HepG2 (cell line): Measurements from ENCODE around the gene VAC14. TPM values are rescaled to one million over a fixed set of nuclear protein-coding genes. Genes with fewer than 3 reads are reported as not detected.

ENCODE experiments used
- ADNP ChIP-seq: sonication (generic); formaldehyde crosslinking; IDR thresholded peaks from 2 replicates; pipeline ENCODE4 v1.4.0; 2020; ENCODE audit warnings: missing genetic modification reagents
- AGO1 ChIP-seq: fragments of 200-400 bp; formaldehyde crosslinking; IDR thresholded peaks from 2 replicates; pipeline ENCODE4 v1.6.1; 2017; ENCODE audit warnings: mild to moderate bottlenecking, low read depth, low read length, moderate library complexity; ENCODE audit not compliant: poor library complexity, severe bottlenecking
- ATRX ChIP-seq: sonication (generic); formaldehyde crosslinking; IDR thresholded peaks from 2 replicates; pipeline ENCODE4 v1.4.0; 2020; ENCODE audit warnings: missing genetic modification reagents, borderline replicate concordance
- CBFB ChIP-seq: sonication (generic); formaldehyde crosslinking; IDR thresholded peaks from 2 replicates; pipeline ENCODE4 v1.4.0; 2020; ENCODE audit warnings: missing genetic modification reagents
- CEBPZ ChIP-seq: IDR thresholded peaks from 2 replicates; pipeline ENCODE4 v1.6.1; 2012; ENCODE audit warnings: low read length, improper control_type of control experiment
- CREM ChIP-seq, 2 experiments: sonication (generic) in 1 of 2; formaldehyde crosslinking in 1 of 2; IDR thresholded peaks; 2 replicates each; pipeline versions ENCODE4 v1.4.0 to v1.6.1; 2016 to 2020; ENCODE audit warnings: antibody characterized with exemption in 1 of 2, mild to moderate bottlenecking in 1 of 2, missing genetic modification reagents in 1 of 2
- ESRRA ChIP-seq: sonication (generic); formaldehyde crosslinking; IDR thresholded peaks from 2 replicates; pipeline ENCODE4 v1.5.1; 2020; ENCODE audit warnings: mild to moderate bottlenecking, low read depth, missing genetic modification reagents
- IKZF4 ChIP-seq: sonication (generic); formaldehyde crosslinking; IDR thresholded peaks from 2 replicates; pipeline ENCODE4 v1.5.1; 2020; ENCODE audit warnings: borderline replicate concordance, mild to moderate bottlenecking, low read depth, missing genetic modification reagents; ENCODE audit errors: not compliant biosample characterization
- MLLT10 ChIP-seq: sonication (generic); formaldehyde crosslinking; IDR thresholded peaks from 2 replicates; pipeline ENCODE4 v1.4.0; 2020; ENCODE audit warnings: missing genetic modification reagents
- PHF5A ChIP-seq: IDR thresholded peaks from one replicate; pipeline ENCODE4 v1.6.1; 2018; ENCODE audit warnings: low read depth, missing genetic modification reagents; ENCODE audit not compliant: unreplicated experiment
- POLR2AphosphoS5 ChIP-seq: IDR thresholded peaks from 2 replicates; pipeline ENCODE4 v1.6.1; 2012; ENCODE audit warnings: low read depth, low read length
- RFXANK ChIP-seq: IDR thresholded peaks from 2 replicates; pipeline ENCODE4 v1.6.1; 2016
- SAFB2 ChIP-seq: sonication (generic); formaldehyde crosslinking; IDR thresholded peaks from 2 replicates; pipeline ENCODE4 v1.5.1; 2020; ENCODE audit warnings: missing genetic modification reagents, low read depth, mild to moderate bottlenecking, borderline replicate concordance
- SUZ12 ChIP-seq: fragments of 150-350 bp; IDR thresholded peaks from 2 replicates; pipeline ENCODE4 v1.6.1; 2014; ENCODE audit warnings: low read depth, low read length
- TOPORS ChIP-seq: sonication (generic); formaldehyde crosslinking; IDR thresholded peaks from 2 replicates; pipeline ENCODE4 v1.8.0; 2023; ENCODE audit warnings: mild to moderate bottlenecking, missing genetic modification reagents
- ZFP41 ChIP-seq: sonication (generic); formaldehyde crosslinking; IDR thresholded peaks from 2 replicates; pipeline ENCODE4 v1.4.0; 2020; ENCODE audit warnings: mild to moderate bottlenecking, missing genetic modification reagents, borderline replicate concordance
- ZNF138 ChIP-seq: sonication (generic); formaldehyde crosslinking; IDR thresholded peaks from 2 replicates; pipeline ENCODE4 v1.5.0; 2020; ENCODE audit warnings: mild to moderate bottlenecking, low read depth, missing genetic modification reagents
- ZNF232 ChIP-seq: sonication (generic); formaldehyde crosslinking; IDR thresholded peaks from 2 replicates; pipeline ENCODE4 v1.4.0; 2020; ENCODE audit warnings: missing genetic modification reagents, borderline replicate concordance
- ZNF512 ChIP-seq: sonication (generic); formaldehyde crosslinking; IDR thresholded peaks from 2 replicates; pipeline ENCODE4 v1.4.0; 2020; ENCODE audit warnings: mild to moderate bottlenecking, missing genetic modification reagents
- ZNF589 ChIP-seq: sonication (generic); formaldehyde crosslinking; conservative IDR thresholded peaks from 2 replicates; pipeline ENCODE4 v1.8.0; 2022; ENCODE audit warnings: mild to moderate bottlenecking, moderate library complexity, missing genetic modification reagents
- ZNF652 ChIP-seq: IDR thresholded peaks from 2 replicates; pipeline ENCODE4 v1.6.1; 2016; ENCODE audit warnings: low read depth, borderline replicate concordance
- polyA plus RNA-seq, 8 experiments: library from polyadenylated mRNA; depleted of rRNA in 3 of 8; stranded (reverse) in 7 of 8; unstranded in 1 of 8; fragments of >200 nt; fragmentation: Illumina TruSeq in 4 of 8; extraction: Trizol in 4 of 8; gene quantifications; 2 replicates each; pipeline versions ENCODE4 v1.2.1 to v1.2.3, GENCODE V29; 2011 to 2016; ENCODE audit warnings: low read depth in 4 of 8, missing spikeins in 1 of 8, mixed read lengths in 1 of 8; ENCODE audit not compliant: insufficient read depth in 1 of 8
- total RNA-seq, 5 experiments: library from RNA; depleted of rRNA; stranded (reverse); fragments of >200 nt; fragmentation: Illumina TruSeq; extraction: Trizol; gene quantifications; 2 replicates each; pipeline ENCODE4 v1.2.3, GENCODE V29; 2016; ENCODE audit warnings: low read depth in 1 of 5
- TF ChIP-seq, protein P1 (sequence below): sonication (generic); formaldehyde crosslinking; IDR thresholded peaks from 2 replicates; pipeline ENCODE4 v1.5.0; 2020; ENCODE audit warnings: missing genetic modification reagents
- TF ChIP-seq, protein P2 (sequence below): sonication (generic); formaldehyde crosslinking; IDR thresholded peaks from 2 replicates; pipeline ENCODE4 v1.4.0; 2020; ENCODE audit warnings: missing genetic modification reagents

The VAC14 gene
- total and polyA plus RNA-seq, 2 of the 13 experiments (the other 11 are each of a cell fraction or from before 2014, with no cell fraction given): 23.5 to 24.6 TPM

GRCh38 chr16:70746040-70746707 is 54.8 kb downstream of the VAC14 start (continued):
- TF ChIP-seq TOPORS (peak; percentile 72; the same call in 1 of the 2 replicates), SUZ12 (no peak), ATRX (CRISPR knock-in tag) (no peak), ADNP (CRISPR knock-in tag) (no peak), CEBPZ (no peak), IKZF4 (CRISPR knock-in tag) (peak; percentile 73), ZNF652 (CRISPR knock-in tag) (no peak), RFXANK (CRISPR knock-in tag) (no peak), ZFP41 (CRISPR knock-in tag) (no peak), ZNF589 (CRISPR knock-in tag) (no peak), PHF5A (CRISPR knock-in tag) (no peak), ZNF512 (CRISPR knock-in tag) (no peak), CBFB (CRISPR knock-in tag) (no peak; the same call in 1 of the 2 replicates), POLR2AphosphoS5 (no peak; the same call in 1 of the 2 replicates), CREM (IDR thresholded peaks at IDR 0.05) (peak; percentile 26; the same call in 1 of the 2 replicates), CREM (CRISPR knock-in tag; IDR thresholded peaks at IDR 0.05) (no peak), ZNF232 (no peak), MLLT10 (CRISPR knock-in tag) (no peak), SAFB2 (0 out of 2 replicates have a peak, but pooled peaks have one; percentile 23), ZNF138 (CRISPR knock-in tag) (no peak), ESRRA (CRISPR knock-in tag) (peak; percentile 50; the same call in 1 of the 2 replicates), AGO1 (peak; percentile 85)
- TF ChIP-seq, protein P1, sequence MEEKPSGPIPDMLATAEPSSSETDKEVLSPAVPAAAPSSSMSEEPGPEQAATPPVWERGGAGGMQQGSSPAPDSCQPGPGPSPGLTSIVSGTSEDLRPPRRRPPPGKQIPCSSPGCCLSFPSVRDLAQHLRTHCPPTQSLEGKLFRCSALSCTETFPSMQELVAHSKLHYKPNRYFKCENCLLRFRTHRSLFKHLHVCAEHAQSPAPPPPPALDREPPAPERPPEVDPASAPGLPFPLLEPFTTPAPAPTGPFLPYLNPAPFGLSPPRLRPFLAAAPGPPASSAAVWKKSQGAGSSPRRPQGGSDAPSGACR (CRISPR knock-in tag): no peak
- TF ChIP-seq, protein P2, sequence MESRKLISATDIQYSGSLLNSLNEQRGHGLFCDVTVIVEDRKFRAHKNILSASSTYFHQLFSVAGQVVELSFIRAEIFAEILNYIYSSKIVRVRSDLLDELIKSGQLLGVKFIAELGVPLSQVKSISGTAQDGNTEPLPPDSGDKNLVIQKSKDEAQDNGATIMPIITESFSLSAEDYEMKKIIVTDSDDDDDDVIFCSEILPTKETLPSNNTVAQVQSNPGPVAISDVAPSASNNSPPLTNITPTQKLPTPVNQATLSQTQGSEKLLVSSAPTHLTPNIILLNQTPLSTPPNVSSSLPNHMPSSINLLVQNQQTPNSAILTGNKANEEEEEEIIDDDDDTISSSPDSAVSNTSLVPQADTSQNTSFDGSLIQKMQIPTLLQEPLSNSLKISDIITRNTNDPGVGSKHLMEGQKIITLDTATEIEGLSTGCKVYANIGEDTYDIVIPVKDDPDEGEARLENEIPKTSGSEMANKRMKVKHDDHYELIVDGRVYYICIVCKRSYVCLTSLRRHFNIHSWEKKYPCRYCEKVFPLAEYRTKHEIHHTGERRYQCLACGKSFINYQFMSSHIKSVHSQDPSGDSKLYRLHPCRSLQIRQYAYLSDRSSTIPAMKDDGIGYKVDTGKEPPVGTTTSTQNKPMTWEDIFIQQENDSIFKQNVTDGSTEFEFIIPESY (CRISPR knock-in tag): no peak; the same call in 1 of the 2 replicates
